Measurements from ENCODE around the gene HCRTR1. TPM values are rescaled to one million over a fixed set of nuclear protein-coding genes. Genes with fewer than 3 reads are reported as not detected.

HCRTR1 gene
- total RNA-seq, 1 experiment from 2014 or later, result not detected

- H3K27ac ChIP-seq (ENCODE audit: low read length), result no peak overlapping the region
- no peaks in the 10 kb centered on the region for H3K27me3 ChIP-seq (ENCODE audit: low read length)
- peaks cover 91% of the 10 kb centered on the region for H3K79me2 ChIP-seq (ENCODE audit: low read length)
- H3K36me3 ChIP-seq (ENCODE audit: low read depth, low read length), result no peaks in the 10 kb centered on the region
- no peak overlapping the region for H3K4me2 ChIP-seq (ENCODE audit: low read length)
- H3K9ac ChIP-seq (ENCODE audit: low read length), result no peak overlapping the region
- H4K20me1 ChIP-seq (ENCODE audit: low read length), result peaks cover 4% of the 10 kb centered on the region; the same call in 1 of the 2 replicates
- intact Hi-C loops (cut with micrococcal nuclease), result no loop called here
- ChIA-PET POLR2A (ENCODE audit: unreplicated experiment) (interaction anchor here (0.6 kb wide), 1 partner anchor 1487 kb away, joined by 3 read pairs; no protein-coding TSS in a partner anchor), CTCF (no interaction called here)
- no peaks in the 10 kb centered on the region for H3K9me3 ChIP-seq (ENCODE audit: low read length)
- no peaks in the 10 kb centered on the region for H3K9me2 ChIP-seq (replicated peaks; ENCODE audit: low read length)
- TF ChIP-seq EZH2phosphoT487 (IDR thresholded peaks at IDR 0.05; ENCODE audit: borderline replicate concordance, low read length) (no peak), EZH2 (IDR thresholded peaks at IDR 0.05; ENCODE audit: low read length, unreplicated experiment) (no peak)
- TF ChIP-seq, protein P1, sequence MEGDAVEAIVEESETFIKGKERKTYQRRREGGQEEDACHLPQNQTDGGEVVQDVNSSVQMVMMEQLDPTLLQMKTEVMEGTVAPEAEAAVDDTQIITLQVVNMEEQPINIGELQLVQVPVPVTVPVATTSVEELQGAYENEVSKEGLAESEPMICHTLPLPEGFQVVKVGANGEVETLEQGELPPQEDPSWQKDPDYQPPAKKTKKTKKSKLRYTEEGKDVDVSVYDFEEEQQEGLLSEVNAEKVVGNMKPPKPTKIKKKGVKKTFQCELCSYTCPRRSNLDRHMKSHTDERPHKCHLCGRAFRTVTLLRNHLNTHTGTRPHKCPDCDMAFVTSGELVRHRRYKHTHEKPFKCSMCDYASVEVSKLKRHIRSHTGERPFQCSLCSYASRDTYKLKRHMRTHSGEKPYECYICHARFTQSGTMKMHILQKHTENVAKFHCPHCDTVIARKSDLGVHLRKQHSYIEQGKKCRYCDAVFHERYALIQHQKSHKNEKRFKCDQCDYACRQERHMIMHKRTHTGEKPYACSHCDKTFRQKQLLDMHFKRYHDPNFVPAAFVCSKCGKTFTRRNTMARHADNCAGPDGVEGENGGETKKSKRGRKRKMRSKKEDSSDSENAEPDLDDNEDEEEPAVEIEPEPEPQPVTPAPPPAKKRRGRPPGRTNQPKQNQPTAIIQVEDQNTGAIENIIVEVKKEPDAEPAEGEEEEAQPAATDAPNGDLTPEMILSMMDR (conservative IDR thresholded peaks at IDR 0.05; ENCODE audit: low read depth, low read length), result no peak
- BruUV-seq (replicated peaks), result no TSS peak
- H3K4me1 ChIP-seq (ENCODE audit: insufficient read depth, low read length), result peaks cover 8% of the 10 kb centered on the region
- H3K4me3 ChIP-seq (ENCODE audit: low read length), result no peak overlapping the region
- ATAC-seq (no peak), DNase-seq (no peak)
- H3F3A ChIP-seq (ENCODE audit: low read length, unreplicated experiment), result no peaks in the 10 kb centered on the region
- H2AFZ ChIP-seq (ENCODE audit: low read length), result no peak overlapping the region
These were observed 22.7 kb downstream of the HCRTR1 start for GRCh38 chr1:31640179-31640578.

DNA sequence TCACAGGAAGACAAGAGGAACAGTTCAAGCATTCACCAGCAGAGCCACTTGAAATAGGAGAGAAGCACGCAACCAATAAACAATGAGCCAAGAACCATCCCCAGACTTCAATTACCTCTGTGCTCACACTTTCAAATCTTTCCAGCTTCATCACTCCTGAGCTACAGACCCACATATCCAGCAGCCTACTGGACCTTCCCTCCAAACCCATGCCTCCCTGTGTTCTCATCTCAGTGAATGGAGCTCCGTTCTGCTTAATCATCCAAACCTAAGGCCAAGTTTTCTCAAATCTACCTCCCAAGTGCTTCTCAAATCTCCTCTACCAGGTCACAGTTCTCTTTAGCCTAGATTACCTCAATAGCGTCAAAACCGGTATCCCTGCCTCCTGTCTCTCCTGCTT is 23.5 kb downstream of the HCRTR1 start:
- TF ChIP-seq, protein P1 (conservative IDR thresholded peaks at IDR 0.05; ENCODE audit: low read depth, low read length), result no peak
- TF ChIP-seq EZH2phosphoT487 (IDR thresholded peaks at IDR 0.05; ENCODE audit: borderline replicate concordance, low read length), result no peak
- no peak for TF ChIP-seq EZH2 (IDR thresholded peaks at IDR 0.05; ENCODE audit: low read length, unreplicated experiment)
- no peaks in the 10 kb centered on the region for H3K9me3 ChIP-seq (ENCODE audit: low read length)
- no peaks in the 10 kb centered on the region for H3F3A ChIP-seq (ENCODE audit: low read length, unreplicated experiment)
- ATAC-seq, result no peak
- no peak overlapping the region for H3K9ac ChIP-seq (ENCODE audit: low read length)
- H3K4me3 ChIP-seq (ENCODE audit: low read length), result no peak overlapping the region
- no peak overlapping the region for H2AFZ ChIP-seq (ENCODE audit: low read length)
- POLR2A ChIA-PET (ENCODE audit: unreplicated experiment), result no interaction called here
- no peaks in the 10 kb centered on the region for H3K9me2 ChIP-seq (replicated peaks; ENCODE audit: low read length)
- CTCF ChIA-PET, result no interaction called here
- H3K27me3 ChIP-seq (ENCODE audit: low read length), result no peaks in the 10 kb centered on the region
- no peaks in the 10 kb centered on the region for H3K36me3 ChIP-seq (ENCODE audit: low read depth, low read length)
- BruUV-seq (replicated peaks), result no TSS peak
- intact Hi-C loops (cut with micrococcal nuclease), result no loop called here
- H3K4me2 ChIP-seq (ENCODE audit: low read length), result no peak overlapping the region
- H3K27ac ChIP-seq (ENCODE audit: low read length), result no peak overlapping the region
- H3K4me1 ChIP-seq (ENCODE audit: insufficient read depth, low read length), result peaks cover 12% of the 10 kb centered on the region
- no peak for DNase-seq
- peaks cover 83% of the 10 kb centered on the region for H3K79me2 ChIP-seq (ENCODE audit: low read length)
- peaks cover 4% of the 10 kb centered on the region; the same call in 1 of the 2 replicates for H4K20me1 ChIP-seq (ENCODE audit: low read length)

- Histone ChIP-seq H3K36me3 (ENCODE audit: low read depth, low read length) (no peaks in the 10 kb centered on the region), H4K20me1 (ENCODE audit: low read length) (no peaks in the 10 kb centered on the region), H3K9me2 (replicated peaks; ENCODE audit: low read length) (no peaks in the 10 kb centered on the region), H3K79me2 (ENCODE audit: low read length) (peaks cover 69% of the 10 kb centered on the region), H2AFZ (ENCODE audit: low read length) (no peak overlapping the region), H3F3A (ENCODE audit: low read length, unreplicated experiment) (no peaks in the 10 kb centered on the region), H3K4me3 (ENCODE audit: low read length) (no peak overlapping the region), H3K27me3 (ENCODE audit: low read length) (no peaks in the 10 kb centered on the region), H3K4me2 (ENCODE audit: low read length) (no peak overlapping the region), H3K9ac (ENCODE audit: low read length) (no peak overlapping the region), H3K4me1 (ENCODE audit: insufficient read depth, low read length) (peaks cover 12% of the 10 kb centered on the region), H3K9me3 (ENCODE audit: low read length) (no peaks in the 10 kb centered on the region), H3K27ac (ENCODE audit: low read length) (no peak overlapping the region)
- DNase-seq, result no peak
- no peak for ATAC-seq
- intact Hi-C loops (cut with micrococcal nuclease), result no loop called here
- TF ChIP-seq EZH2phosphoT487 (IDR thresholded peaks at IDR 0.05; ENCODE audit: borderline replicate concordance, low read length) (no peak), EZH2 (IDR thresholded peaks at IDR 0.05; ENCODE audit: low read length, unreplicated experiment) (no peak)
- TF ChIP-seq, protein P1 (conservative IDR thresholded peaks at IDR 0.05; ENCODE audit: low read depth, low read length), result no peak
- CTCF ChIA-PET, result no interaction called here
- POLR2A ChIA-PET (ENCODE audit: unreplicated experiment), result no interaction called here
- BruUV-seq (replicated peaks), result no TSS peak
These were observed 24.9 kb downstream of the HCRTR1 start for GRCh38 chr1:31642366-31642765.
